ENCODE results near the gene YES1. TPM values are rescaled to one million over a fixed set of nuclear protein-coding genes. Genes with fewer than 3 reads are reported as not detected.
A peak's percentile ranks its signal among the peaks of the same experiment; 100 is the strongest.

YES1 gene
- total and polyA plus RNA-seq, 2 donors from 2014 or later, result 12.6 to 48.5 TPM

GRCh38 chr18:808086-808485, 4.0 kb downstream of the YES1 start:
- Histone ChIP-seq H3K9me3 (ENCODE audit: control insufficient read depth in 2 of 3, insufficient read depth in 1 of 3, low read length in 3 of 3) (no peaks in the 10 kb centered on the region), H3K9ac (ENCODE audit: low read length in 3 of 3) (no peak overlapping the region), H3K27ac (ENCODE audit: low read depth in 2 of 2, low read length in 2 of 2) (peak overlapping the region in 1 of 2 donors; percentile 17), H3K4me3 (ENCODE audit: low read length in 3 of 3) (no peak overlapping the region), H3K36me3 (ENCODE audit: control insufficient read depth in 2 of 3, insufficient read depth in 3 of 3, low read length in 3 of 3) (no peaks in the 10 kb centered on the region), H3K27me3 (ENCODE audit: control insufficient read depth, insufficient read depth, low read length) (no peaks in the 10 kb centered on the region), H3K4me1 (ENCODE audit: control insufficient read depth in 2 of 3, insufficient read depth in 2 of 3, low read depth in 1 of 3, low read length in 3 of 3) (peaks cover 0 to 20% (median 4%) of the 10 kb centered on the region in 3 donors)
- no peak for TF ChIP-seq CTCF (IDR thresholded peaks at IDR 0.05; ENCODE audit: borderline replicate concordance, extremely low read depth, insufficient read depth)
- DNase-seq (no peak), FAIRE-seq (no peak)
- intact Hi-C loops (cut with DNase I), result no loop called here

- H3K27ac ChIP-seq (ENCODE audit: low read depth in 2 of 2, low read length in 2 of 2), result no peak overlapping the region
These were observed 6.3 kb downstream of the YES1 start for GRCh38 chr18:805755-806110.

GRCh38 chr18:805008-805754, 6.9 kb downstream of the YES1 start:
- DNase-seq, result no peak
- H3K9ac ChIP-seq (ENCODE audit: low read length in 3 of 3), result no peak overlapping the region
- intact Hi-C loops (cut with DNase I), result no loop called here
- peaks cover 0 to 16% (median 4%) of the 10 kb centered on the region in 3 donors for H3K4me1 ChIP-seq (ENCODE audit: control insufficient read depth in 2 of 3, insufficient read depth in 2 of 3, low read depth in 1 of 3, low read length in 3 of 3)
- no peak overlapping the region for H3K27ac ChIP-seq (ENCODE audit: low read depth in 2 of 2, low read length in 2 of 2)
- no peaks in the 10 kb centered on the region for H3K9me3 ChIP-seq (ENCODE audit: control insufficient read depth in 2 of 3, insufficient read depth in 1 of 3, low read length in 3 of 3)
- no peaks in the 10 kb centered on the region for H3K36me3 ChIP-seq (ENCODE audit: control insufficient read depth in 2 of 3, insufficient read depth in 3 of 3, low read length in 3 of 3)
- no peaks in the 10 kb centered on the region for H3K27me3 ChIP-seq (ENCODE audit: control insufficient read depth, insufficient read depth, low read length)
- H3K4me3 ChIP-seq (ENCODE audit: low read length in 3 of 3), result peak overlapping the region in 2 of 3 donors; percentile 2 to 30
- no peak for TF ChIP-seq CTCF (IDR thresholded peaks at IDR 0.05; ENCODE audit: borderline replicate concordance, extremely low read depth, insufficient read depth)
- peak; percentile 42 for FAIRE-seq

More at GRCh38 chr18:805755-806110, 6.3 kb downstream of the YES1 start:
- DNase-seq, result no peak
- H3K9me3 ChIP-seq (ENCODE audit: control insufficient read depth in 2 of 3, insufficient read depth in 1 of 3, low read length in 3 of 3), result no peaks in the 10 kb centered on the region
- TF ChIP-seq CTCF (IDR thresholded peaks at IDR 0.05; ENCODE audit: borderline replicate concordance, extremely low read depth, insufficient read depth), result no peak
- no peak overlapping the region for H3K9ac ChIP-seq (ENCODE audit: low read length in 3 of 3)
- H3K36me3 ChIP-seq (ENCODE audit: control insufficient read depth in 2 of 3, insufficient read depth in 3 of 3, low read length in 3 of 3), result no peaks in the 10 kb centered on the region
- no peaks in the 10 kb centered on the region for H3K27me3 ChIP-seq (ENCODE audit: control insufficient read depth, insufficient read depth, low read length)
- peaks cover 0 to 20% (median 4%) of the 10 kb centered on the region in 3 donors for H3K4me1 ChIP-seq (ENCODE audit: control insufficient read depth in 2 of 3, insufficient read depth in 2 of 3, low read depth in 1 of 3, low read length in 3 of 3)
- no peak for FAIRE-seq
- intact Hi-C loops (cut with DNase I), result no loop called here
- peak overlapping the region in 1 of 3 donors; percentile 30 for H3K4me3 ChIP-seq (ENCODE audit: low read length in 3 of 3)
